ENCODE measurements around the gene TNFSF10. TPM values are rescaled to one million over a fixed set of nuclear protein-coding genes. Genes with fewer than 3 reads are reported as not detected.

The TNFSF10 gene
- total and polyA plus RNA-seq, 9 of the 15 experiments (the other 6 are each of a cell fraction or from before 2014, with no cell fraction given) = 0.07 to 1.3 (median 0.27) TPM; not detected in 1

GRCh38 chr3:172540049-172540448 is 16.8 kb upstream of the TNFSF10 start:
- no peaks in the 10 kb centered on the region for H4K20me1 ChIP-seq (replicated peaks; ENCODE audit: control insufficient read depth, insufficient read depth, low read length)
- H3K9ac ChIP-seq (ENCODE audit: insufficient read depth in 1 of 2, low read depth in 2 of 2, low read length in 2 of 2) = no peak overlapping the region
- H3K36me3 ChIP-seq (ENCODE audit: control insufficient read depth, insufficient read depth, low read length) = no peaks in the 10 kb centered on the region
- WGBS (ENCODE audit: insufficient coverage, low coverage, missing lambda C conversion rate) = 88% methylated on average over 1 of the region's 1 CpG
- no peak for DNase-seq (ENCODE audit: extremely low read depth in 1 of 4, low spot score in 3 of 4)
- intact Hi-C loops (cut with micrococcal nuclease) = no loop called here
- in situ Hi-C loops (cut with MboI) = no loop called here
- TF ChIP-seq ZNF347 (CRISPR knock-in tag; IDR thresholded peaks at IDR 0.05; ENCODE audit: low read depth) = no peak
- no peak for TF ChIP-seq RFX1 (IDR thresholded peaks at IDR 0.05)
- TF ChIP-seq THRA (IDR thresholded peaks at IDR 0.05) = no peak
- no peak for TF ChIP-seq TSHZ1 (CRISPR knock-in tag; IDR thresholded peaks at IDR 0.05)
- TF ChIP-seq STAT6 (CRISPR knock-in tag; IDR thresholded peaks at IDR 0.05) = no peak
- no peak for TF ChIP-seq GTF3C2 (IDR thresholded peaks at IDR 0.05; ENCODE audit: borderline replicate concordance, extremely low read depth, insufficient read length)
- no peak overlapping the region for H3K4me2 ChIP-seq (ENCODE audit: insufficient read depth, low read length)
- no peak overlapping the region for H3K4me3 ChIP-seq
- FAIRE-seq = no peak
- H3K9me1 ChIP-seq (ENCODE audit: control insufficient read depth, insufficient read depth, low read length) = no peaks in the 10 kb centered on the region
- H3K9me3 ChIP-seq (replicated peaks; ENCODE audit: control insufficient read depth, insufficient read depth, low read depth, low read length) = no peaks in the 10 kb centered on the region
- H3K4me1 ChIP-seq (replicated peaks in 1 of 2; ENCODE audit: control insufficient read depth in 2 of 2, insufficient read depth in 2 of 2, low read length in 2 of 2) = peaks cover 5 to 6% of the 10 kb centered on the region in 2 experiments; a peak in 3 of 5 replicates
- H3K79me2 ChIP-seq (ENCODE audit: control insufficient read depth, insufficient read depth, low read length) = no peaks in the 10 kb centered on the region
- H3K27ac ChIP-seq (ENCODE audit: extremely low read depth, low read depth, low read length) = no peak overlapping the region
- ChIA-PET CTCF (ENCODE audit: low intra/inter-chr PET ratio) (no interaction called here), POLR2A (interaction anchor here (0.8 kb wide), 1 partner anchor 10 kb away, joined by 3 read pairs; no protein-coding TSS in a partner anchor)
- no peak overlapping the region for H2AFZ ChIP-seq (ENCODE audit: low read depth, low read length)
- no peak for ATAC-seq
- H3K27me3 ChIP-seq (ENCODE audit: control insufficient read depth in 2 of 2, insufficient read depth in 2 of 2, low read length in 2 of 2) = no peaks in the 10 kb centered on the region
- BruUV-seq (replicated peaks) = no TSS peak

Measured in K562 (cell line).